Right ventricle myocardium inferior (tissue), 1 donor: ENCODE data around the gene SSX2. TPM values are rescaled to one million over a fixed set of nuclear protein-coding genes. Genes with fewer than 3 reads are reported as not detected.
"Not testable (repeated sequence)": the region's sequence is repeated elsewhere in the genome, so short reads cannot be mapped to it uniquely, and the experiment has no call there.

Source experiments
- ATAC-seq: fragments of 200-7000 bp; cut with Tn5 transposase; one replicate; pipeline ENCODE4 v1.9.1; 2020; ENCODE audit warnings: mild to moderate bottlenecking, moderate library complexity
- DNase-seq: peaks from one replicate; pipeline ENCODE4 v3.0.0; 2021; ENCODE audit errors: missing footprints
- intact Hi-C: fragments of 100-400 bp; cut with DNase I; formaldehyde crosslinking; loops from one replicate; pipeline ENCODE4 v1.11.0; 2022
- long read RNA-seq: library from polyadenylated mRNA; unstranded; transcript quantifications from one replicate; pipeline ENCODE4 v2.0.0, GENCODE V29; 2021
- total RNA-seq: library from RNA; stranded (reverse); fragmentation: NEBNext Ultra II Directional; extraction: Animal tissue kit (Norgen Biotek cat#: 25700); gene quantifications from one replicate; pipeline ENCODE4 v1.2.1, GENCODE V29; 2021
- donor health status: DM: no; HTN: yes; CAD: no; lungs with severe emphysema.

The SSX2 gene
- total RNA-seq, result not detected
- long read RNA-seq, result 0 reads

- intact Hi-C loops, DNase-seq, ATAC-seq: not testable (repeated sequence)
Observed at GRCh38 chrX:52707078-52707477, at the start of gene SSX2. SSX2 (minus strand) TSS chrX:52707178; CDS start chrX:52705749, 1,429 bp downstream.

- DNase-seq, ATAC-seq, intact Hi-C loops: not testable (repeated sequence)
Observed at GRCh38 chrX:52750952-52751351, 44.0 kb upstream of the SSX2 start, which contains the start of gene SSX2B. SSX2B (plus strand) TSS chrX:52751252; CDS start chrX:52752681, 1,429 bp downstream.

- ATAC-seq, intact Hi-C loops, DNase-seq: not testable (repeated sequence)
Observed at GRCh38 chrX:52692034-52692433, 14.9 kb downstream of the SSX2 start.

GRCh38 chrX:52662218-52662617, 44.8 kb downstream of the SSX2 start:
- ATAC-seq, DNase-seq, intact Hi-C loops: not testable (repeated sequence)

- ATAC-seq, intact Hi-C loops, DNase-seq: not testable (repeated sequence)
Observed at GRCh38 chrX:52655475-52655874, 51.5 kb downstream of the SSX2 start.

- DNase-seq, ATAC-seq, intact Hi-C loops: not testable (repeated sequence)
Observed at GRCh38 chrX:52654800-52655199, 52.2 kb downstream of the SSX2 start, which contains the start of gene SSX7. SSX7 (minus strand) TSS chrX:52654900; CDS start chrX:52653472, 1,428 bp downstream.

- intact Hi-C loops, result not testable (repeated sequence)
Observed at GRCh38 chrX:52650676-52651075, 56.3 kb downstream of the SSX2 start.

GRCh38 chrX:52648956-52649355, 58.0 kb downstream of the SSX2 start:
- intact Hi-C loops, ATAC-seq, DNase-seq: not testable (repeated sequence)

More at GRCh38 chrX:52650676-52651075, 56.3 kb downstream of the SSX2 start:
- ATAC-seq, DNase-seq: not testable (repeated sequence)

Other genes with a start within 250 kb of the SSX2 start
- gene XAGE1A, start 211.4 kb downstream of the SSX2 start, total RNA-seq, result not detected
- not detected for gene XAGE1B, start 190.1 kb downstream of the SSX2 start, total RNA-seq
- gene SSX7, start 52.3 kb downstream of the SSX2 start, total RNA-seq, result not detected
- not detected for gene SSX2B, start 44.1 kb upstream of the SSX2 start, total RNA-seq
- not detected for gene SPANXN5, start 90.2 kb upstream of the SSX2 start, total RNA-seq
- not detected for gene XAGE5, start 104.1 kb upstream of the SSX2 start, total RNA-seq
- not detected for gene XAGE3, start 160.9 kb upstream of the SSX2 start, total RNA-seq
- 6.8 TPM for gene FAM156B, start 190.2 kb upstream of the SSX2 start, total RNA-seq